Vagina (tissue), 2 donors: ENCODE data around the gene KCNIP4. TPM values are rescaled to one million over a fixed set of nuclear protein-coding genes. Genes with fewer than 3 reads are reported as not detected.

Experiments
- DNase-seq, 2 donors: peaks; one replicate each; pipeline ENCODE4 v3.0.0-alpha.2; 2017; ENCODE audit errors: extremely low spot score in 2 of 2
- H3K27ac ChIP-seq: fragments of 200-600 bp; sonication (generic); one replicate; pipeline ENCODE4 v1.5.1; 2019
- H3K27me3 ChIP-seq: fragments of 200-600 bp; sonication (generic); one replicate; pipeline ENCODE4 v1.5.1; 2019
- H3K36me3 ChIP-seq, 2 donors: fragments of 200-600 bp; sonication (generic); one replicate each; pipeline ENCODE4 v1.5.1; 2017 to 2019
- H3K4me1 ChIP-seq: fragments of 200-600 bp; sonication (generic); one replicate; pipeline ENCODE4 v1.5.1; 2019
- H3K4me3 ChIP-seq, 2 donors: fragments of 200-600 bp; sonication (generic); 1 replicate in 1 of 2; 2 replicates in 1 of 2; pipeline ENCODE4 v1.5.1; 2016 to 2019
- H3K9me3 ChIP-seq: fragments of 200-600 bp; sonication (generic); one replicate; pipeline ENCODE4 v1.5.1; 2019
- CTCF ChIP-seq, 3 experiments: fragments of 450-650 bp in 2 of 3; fragments of 200-600 bp in 1 of 3; sonication (generic) in 1 of 3; IDR thresholded peaks; one replicate each; pipeline ENCODE4 v1.5.1; 2017 to 2019; ENCODE audit warnings: antibody characterized with exemption in 3 of 3, mild to moderate bottlenecking in 2 of 3, moderate library complexity in 2 of 3
- POLR2A ChIP-seq, 2 donors: fragments of 450-650 bp; IDR thresholded peaks; one replicate each; pipeline ENCODE4 v1.6.1; 2017; ENCODE audit warnings: antibody characterized with exemption in 2 of 2, mild to moderate bottlenecking in 2 of 2, moderate library complexity in 2 of 2
- POLR2AphosphoS5 ChIP-seq, 2 donors: sonication (generic); formaldehyde crosslinking; IDR thresholded peaks; one replicate each; pipeline ENCODE4 v1.9.0; 2017; ENCODE audit warnings: antibody characterized with exemption in 2 of 2, mild to moderate bottlenecking in 2 of 2, low read depth in 1 of 2; ENCODE audit not compliant: insufficient read depth in 1 of 2
- intact Hi-C: fragments of 100-400 bp; cut with DNase I; formaldehyde crosslinking; loops from one replicate; pipeline ENCODE4 v1.15.1; 2023
- total RNA-seq: library from RNA; depleted of rRNA; stranded (reverse); fragments of >200 nt; gene quantifications from one replicate; pipeline ENCODE4 v1.2.3, GENCODE V29; 2016

KCNIP4 gene
- total RNA-seq, 1 donor from 2014 or later = not detected

GRCh38 chr4:21090094-21090666 is 858.4 kb downstream of the KCNIP4 start:
- Histone ChIP-seq H3K36me3 (no peaks in the 10 kb centered on the region), H3K27me3 (no peaks in the 10 kb centered on the region), H3K4me1 (no peaks in the 10 kb centered on the region), H3K4me3 (no peak overlapping the region), H3K27ac (no peak overlapping the region), H3K9me3 (no peaks in the 10 kb centered on the region)
- TF ChIP-seq POLR2AphosphoS5 (IDR thresholded peaks at IDR 0.05; ENCODE audit: insufficient read depth in 1 of 2, low read depth in 1 of 2) (no peak), CTCF (IDR thresholded peaks at IDR 0.05) (no peak), POLR2A (IDR thresholded peaks at IDR 0.05) (no peak)
- no peak for DNase-seq
- intact Hi-C loops = no loop called here

GRCh38 chr4:21083413-21083812 is 865.2 kb downstream of the KCNIP4 start:
- Histone ChIP-seq H3K4me1 (no peaks in the 10 kb centered on the region), H3K9me3 (no peaks in the 10 kb centered on the region), H3K4me3 (no peak overlapping the region), H3K36me3 (no peaks in the 10 kb centered on the region), H3K27ac (no peak overlapping the region), H3K27me3 (no peaks in the 10 kb centered on the region)
- no peak for TF ChIP-seq POLR2A (IDR thresholded peaks at IDR 0.05)
- no peak for TF ChIP-seq CTCF (IDR thresholded peaks at IDR 0.05)
- TF ChIP-seq POLR2AphosphoS5 (IDR thresholded peaks at IDR 0.05; ENCODE audit: insufficient read depth in 1 of 2, low read depth in 1 of 2) = no peak
- intact Hi-C loops = no loop called here
- DNase-seq = no peak

- H3K4me3 ChIP-seq = no peak overlapping the region
- no peak overlapping the region for H3K27ac ChIP-seq
- H3K9me3 ChIP-seq = no peaks in the 10 kb centered on the region
- no peak for DNase-seq
- no peaks in the 10 kb centered on the region for H3K27me3 ChIP-seq
- no peaks in the 10 kb centered on the region for H3K36me3 ChIP-seq
- no peaks in the 10 kb centered on the region for H3K4me1 ChIP-seq
- TF ChIP-seq POLR2A (IDR thresholded peaks at IDR 0.05) = no peak
- TF ChIP-seq CTCF (IDR thresholded peaks at IDR 0.05) = no peak
- TF ChIP-seq POLR2AphosphoS5 (IDR thresholded peaks at IDR 0.05; ENCODE audit: insufficient read depth in 1 of 2, low read depth in 1 of 2) = no peak
- intact Hi-C loops = no loop called here
These were observed 870.6 kb downstream of the KCNIP4 start for GRCh38 chr4:21077967-21078366.

GRCh38 chr4:21067351-21067750 is 881.2 kb downstream of the KCNIP4 start:
- Histone ChIP-seq H3K36me3 (no peaks in the 10 kb centered on the region), H3K4me3 (no peak overlapping the region), H3K27me3 (no peaks in the 10 kb centered on the region), H3K9me3 (no peaks in the 10 kb centered on the region), H3K4me1 (no peaks in the 10 kb centered on the region), H3K27ac (no peak overlapping the region)
- no peak for TF ChIP-seq POLR2AphosphoS5 (IDR thresholded peaks at IDR 0.05; ENCODE audit: insufficient read depth in 1 of 2, low read depth in 1 of 2)
- TF ChIP-seq POLR2A (IDR thresholded peaks at IDR 0.05) = no peak
- no peak for TF ChIP-seq CTCF (IDR thresholded peaks at IDR 0.05)
- intact Hi-C loops = no loop called here
- DNase-seq = no peak

GRCh38 chr4:21061902-21062301 is 886.7 kb downstream of the KCNIP4 start:
- H3K4me3 ChIP-seq = no peak overlapping the region
- H3K9me3 ChIP-seq = no peaks in the 10 kb centered on the region
- DNase-seq = no peak
- no peaks in the 10 kb centered on the region for H3K27me3 ChIP-seq
- intact Hi-C loops = no loop called here
- no peak overlapping the region for H3K27ac ChIP-seq
- TF ChIP-seq CTCF (IDR thresholded peaks at IDR 0.05) (no peak), POLR2AphosphoS5 (IDR thresholded peaks at IDR 0.05; ENCODE audit: insufficient read depth in 1 of 2, low read depth in 1 of 2) (no peak)
- H3K36me3 ChIP-seq = no peaks in the 10 kb centered on the region
- H3K4me1 ChIP-seq = no peaks in the 10 kb centered on the region
